ENCODE measurements around the gene TIE1. TPM values are rescaled to one million over a fixed set of nuclear protein-coding genes. Genes with fewer than 3 reads are reported as not detected.
A peak's percentile ranks its signal among the peaks of the same experiment; 100 is the strongest.

TIE1 gene
- total and polyA plus RNA-seq, 2 of the 13 experiments (the other 11 are each of a cell fraction or from before 2014, with no cell fraction given) = 0.58 to 0.84 TPM

- TF ChIP-seq, protein P1, sequence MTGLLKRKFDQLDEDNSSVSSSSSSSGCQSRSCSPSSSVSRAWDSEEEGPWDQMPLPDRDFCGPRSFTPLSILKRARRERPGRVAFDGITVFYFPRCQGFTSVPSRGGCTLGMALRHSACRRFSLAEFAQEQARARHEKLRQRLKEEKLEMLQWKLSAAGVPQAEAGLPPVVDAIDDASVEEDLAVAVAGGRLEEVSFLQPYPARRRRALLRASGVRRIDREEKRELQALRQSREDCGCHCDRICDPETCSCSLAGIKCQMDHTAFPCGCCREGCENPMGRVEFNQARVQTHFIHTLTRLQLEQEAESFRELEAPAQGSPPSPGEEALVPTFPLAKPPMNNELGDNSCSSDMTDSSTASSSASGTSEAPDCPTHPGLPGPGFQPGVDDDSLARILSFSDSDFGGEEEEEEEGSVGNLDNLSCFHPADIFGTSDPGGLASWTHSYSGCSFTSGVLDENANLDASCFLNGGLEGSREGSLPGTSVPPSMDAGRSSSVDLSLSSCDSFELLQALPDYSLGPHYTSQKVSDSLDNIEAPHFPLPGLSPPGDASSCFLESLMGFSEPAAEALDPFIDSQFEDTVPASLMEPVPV (CRISPR knock-in tag; IDR thresholded peaks at IDR 0.05) = no peak
- TF ChIP-seq GABPA (IDR thresholded peaks at IDR 0.05; ENCODE audit: low read depth, low read length) (no peak), GABPA (CRISPR knock-in tag; IDR thresholded peaks at IDR 0.05; ENCODE audit: low read depth) (peak; percentile 23; the same call in 1 of the 2 replicates), AGO1 (IDR thresholded peaks at IDR 0.05; ENCODE audit: low read depth, low read length, poor library complexity, severe bottlenecking) (no peak), ZNF576 (CRISPR knock-in tag; IDR thresholded peaks at IDR 0.05) (no peak), ZNF503 (CRISPR knock-in tag; IDR thresholded peaks at IDR 0.05) (no peak), RBAK (CRISPR knock-in tag; IDR thresholded peaks at IDR 0.05) (no peak), ZNF616 (CRISPR knock-in tag; IDR thresholded peaks at IDR 0.05; ENCODE audit: low read depth) (no peak), FOXA3 (CRISPR knock-in tag; IDR thresholded peaks at IDR 0.05) (0 out of 2 replicates have a peak, but pooled peaks have one; percentile 7), MTERF4 (CRISPR knock-in tag; IDR thresholded peaks at IDR 0.05) (no peak), RAD21 (CRISPR knock-in tag; IDR thresholded peaks at IDR 0.05) (no peak), FIP1L1 (IDR thresholded peaks at IDR 0.05; ENCODE audit: borderline replicate concordance, insufficient read depth, low read depth, low read length) (no peak), TCF7 (IDR thresholded peaks at IDR 0.05; ENCODE audit: low read depth) (peak; percentile 35; the same call in 1 of the 2 replicates), ARID5B (CRISPR knock-in tag; IDR thresholded peaks at IDR 0.05) (peak; percentile 33; the same call in 1 of the 2 replicates), ZNF274 (CRISPR knock-in tag; IDR thresholded peaks at IDR 0.05) (no peak), ZNF768 (CRISPR knock-in tag; IDR thresholded peaks at IDR 0.05) (no peak)
- TF ChIP-seq, protein P2, sequence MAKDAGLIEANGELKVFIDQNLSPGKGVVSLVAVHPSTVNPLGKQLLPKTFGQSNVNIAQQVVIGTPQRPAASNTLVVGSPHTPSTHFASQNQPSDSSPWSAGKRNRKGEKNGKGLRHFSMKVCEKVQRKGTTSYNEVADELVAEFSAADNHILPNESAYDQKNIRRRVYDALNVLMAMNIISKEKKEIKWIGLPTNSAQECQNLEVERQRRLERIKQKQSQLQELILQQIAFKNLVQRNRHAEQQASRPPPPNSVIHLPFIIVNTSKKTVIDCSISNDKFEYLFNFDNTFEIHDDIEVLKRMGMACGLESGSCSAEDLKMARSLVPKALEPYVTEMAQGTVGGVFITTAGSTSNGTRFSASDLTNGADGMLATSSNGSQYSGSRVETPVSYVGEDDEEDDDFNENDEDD (CRISPR knock-in tag; IDR thresholded peaks at IDR 0.05; ENCODE audit: borderline replicate concordance) = no peak
Observed at GRCh38 chr1:43344267-43344850, 43.6 kb downstream of the TIE1 start (continued).

Data from HepG2 (cell line).